K562 (cell line): ENCODE measurements around the gene PYGO2. TPM values are rescaled to one million over a fixed set of nuclear protein-coding genes. Genes with fewer than 3 reads are reported as not detected.

Source experiments
- ARID1B ChIP-seq: fragments of 450-650 bp; IDR thresholded peaks from 2 replicates; pipeline ENCODE4 v1.6.1; 2016; ENCODE audit warnings: antibody characterized with exemption, mild to moderate bottlenecking, inconsistent platforms
- BRD4 ChIP-seq: fragments of 200-600 bp; sonication (generic); IDR thresholded peaks from 2 replicates; pipeline ENCODE4 v1.6.1; 2017; ENCODE audit warnings: inconsistent platforms
- CSDE1 ChIP-seq, 2 experiments: fragments of 450-650 bp; IDR thresholded peaks; 2 replicates each; pipeline ENCODE4 v1.6.1; 2016; ENCODE audit warnings: mild to moderate bottlenecking in 1 of 2
- ETS2 ChIP-seq: IDR thresholded peaks from 2 replicates; pipeline ENCODE4 v1.6.1; 2016; ENCODE audit warnings: borderline replicate concordance, missing genetic modification characterization, mild to moderate bottlenecking, moderate library complexity, missing compliant biosample characterization; ENCODE audit not compliant: poor library complexity, severe bottlenecking
- EZH2 ChIP-seq: IDR thresholded peaks from 2 replicates; pipeline ENCODE4 v1.6.1; 2012; ENCODE audit warnings: low read depth, mild to moderate bottlenecking, inconsistent platforms, low read length, borderline replicate concordance
- KDM1A ChIP-seq, 2 experiments: fragments of 450-650 bp; IDR thresholded peaks; 2 replicates each; pipeline ENCODE4 v1.6.1; 2016; ENCODE audit warnings: mild to moderate bottlenecking in 2 of 2
- MTF1 ChIP-seq: fragments of 250-450 bp; sonication (Bioruptor Pico); IDR thresholded peaks from 2 replicates; pipeline ENCODE4 v1.9.0; 2021; ENCODE audit warnings: moderate library complexity, mild to moderate bottlenecking, inconsistent platforms, borderline replicate concordance
- MYBL2 ChIP-seq, 2 experiments: fragments of 450-650 bp in 1 of 2; sonication (generic) in 1 of 2; formaldehyde crosslinking in 1 of 2; IDR thresholded peaks; 2 replicates each; pipeline versions ENCODE4 v1.6.1 to v1.8.1; 2017 to 2022; ENCODE audit warnings: borderline replicate concordance in 1 of 2, inconsistent platforms in 1 of 2, low read depth in 1 of 2, mild to moderate bottlenecking in 1 of 2, missing genetic modification reagents in 1 of 2, moderate library complexity in 1 of 2
- NBN ChIP-seq: fragments of 450-650 bp; IDR thresholded peaks from 2 replicates; pipeline ENCODE4 v1.6.1; 2016; ENCODE audit warnings: low read depth, mild to moderate bottlenecking
- RBM39 ChIP-seq: fragments of 200-400 bp; formaldehyde crosslinking; optimal IDR thresholded peaks from 2 replicates; pipeline ENCODE3; 2018; ENCODE audit warnings: low read depth, low read length
- RCOR1 ChIP-seq, 2 experiments: IDR thresholded peaks; 2 replicates each; pipeline ENCODE4 v1.6.1; 2012; ENCODE audit warnings: low read depth in 2 of 2, low read length in 2 of 2, borderline replicate concordance in 1 of 2, improper control_type of control experiment in 1 of 2
- REST ChIP-seq, 2 experiments: fragments of 450-650 bp; formaldehyde crosslinking in 1 of 2; IDR thresholded peaks; 2 replicates each; pipeline versions ENCODE4 v1.4.0 to v1.6.1; 2014 to 2020; ENCODE audit warnings: mild to moderate bottlenecking in 2 of 2, borderline replicate concordance in 1 of 2, low read depth in 1 of 2
- XRCC3 ChIP-seq: fragments of 450-650 bp; IDR thresholded peaks from 2 replicates; pipeline ENCODE4 v1.6.1; 2017; ENCODE audit warnings: mild to moderate bottlenecking, moderate library complexity
- ZNF175 ChIP-seq: fragments of 200-800 bp; sonication (Bioruptor generic); IDR thresholded peaks from 2 replicates; pipeline ENCODE4 v1.6.1; 2016; ENCODE audit warnings: low read depth, mild to moderate bottlenecking, missing genetic modification characterization, missing compliant biosample characterization
- ZNF347 ChIP-seq: fragments of 450-650 bp; formaldehyde crosslinking; IDR thresholded peaks from 2 replicates; pipeline ENCODE4 v1.4.0; 2020; ENCODE audit warnings: low read depth, mild to moderate bottlenecking, moderate library complexity
- ZNF551 ChIP-seq: fragments of 250-450 bp; sonication (Bioruptor Pico); IDR thresholded peaks from 2 replicates; pipeline ENCODE4 v1.5.0; 2021; ENCODE audit warnings: mild to moderate bottlenecking, moderate library complexity
- ZNF589 ChIP-seq: fragments of 200-800 bp; sonication (Bioruptor generic); IDR thresholded peaks from 2 replicates; pipeline ENCODE4 v1.6.1; 2016; ENCODE audit warnings: low read depth, missing genetic modification characterization, missing compliant biosample characterization
- ZNF76 ChIP-seq: fragments of 250-450 bp; sonication (Bioruptor Pico); IDR thresholded peaks from 2 replicates; pipeline ENCODE4 v1.4.0; 2020; ENCODE audit warnings: mild to moderate bottlenecking, moderate library complexity, borderline replicate concordance
- polyA plus RNA-seq, 8 experiments: library from polyadenylated mRNA; depleted of rRNA in 4 of 8; stranded (reverse) in 5 of 8; unstranded in 3 of 8; fragments of >200 nt; fragmentation: Nextera tagmentation in 2 of 8; fragmentation: Illumina TruSeq in 1 of 8; extraction: Ambion mirVana in 2 of 8; extraction: Trizol in 1 of 8; gene quantifications; 2 replicates each; pipeline versions ENCODE4 v1.2.1 to v1.2.3, GENCODE V29; 2011 to 2014; ENCODE audit warnings: inconsistent platforms in 1 of 8, missing spikeins in 1 of 8
- total RNA-seq, 7 experiments: library from RNA; depleted of rRNA in 6 of 7; stranded (reverse); fragments of >200 nt in 6 of 7; fragmentation: Illumina TruSeq in 2 of 7; extraction: Trizol in 2 of 7; gene quantifications; 2 replicates each; pipeline versions ENCODE4 v1.2.1 to v1.2.3, GENCODE V29; 2011 to 2021; ENCODE audit warnings: low replicate concordance in 1 of 7

PYGO2 gene
- total and polyA plus RNA-seq, 9 of the 15 experiments (the other 6 are each of a cell fraction or from before 2014, with no cell fraction given), result 8.3 to 36.2 (median 18.2) TPM

- TF ChIP-seq REST (IDR thresholded peaks at IDR 0.05; ENCODE audit: borderline replicate concordance) (no peak), REST (CRISPR knock-in tag; IDR thresholded peaks at IDR 0.05; ENCODE audit: low read depth) (0 out of 2 replicates have a peak, but pooled peaks have one; percentile 45), ZNF76 (CRISPR knock-in tag) (peak; percentile 30; the same call in 1 of the 2 replicates), CSDE1 (IDR thresholded peaks at IDR 0.05) (no peak), XRCC3 (no peak), ETS2 (no peak), EZH2 (no peak), MTF1 (CRISPR knock-in tag) (no peak), ARID1B (peak; percentile 64; the same call in 1 of the 2 replicates), MYBL2 (IDR thresholded peaks at IDR 0.05; ENCODE audit: low read depth) (no peak), MYBL2 (CRISPR knock-in tag; IDR thresholded peaks at IDR 0.05; ENCODE audit: borderline replicate concordance) (no peak), ZNF551 (no peak), RBM39 (no peak), ZNF175 (CRISPR knock-in tag) (peak; percentile 64; the same call in 1 of the 2 replicates), KDM1A (IDR thresholded peaks at IDR 0.05) (0 out of 4 replicates have a peak, but pooled peaks of 1 of the 2 experiments have one; percentile 37), ZNF347 (CRISPR knock-in tag) (no peak), NBN (no peak), RCOR1 (IDR thresholded peaks at IDR 0.05; ENCODE audit: borderline replicate concordance in 1 of 2, low read depth in 2 of 2, low read length in 2 of 2) (peak in 1 of 2 experiments; percentile 40; a peak in 1 of 4 replicates), BRD4 (no peak), ZNF589 (CRISPR knock-in tag) (peak; percentile 11; the same call in 1 of the 2 replicates)
- TF ChIP-seq, all 486 proteins: peak for 57
These were observed 42.9 kb upstream of the PYGO2 start (continued) for GRCh38 chr1:155004352-155005075.
